Hindlimb muscle (tissue), 1 donor: ENCODE measurements around the gene P2RY11. TPM values are rescaled to one million over a fixed set of nuclear protein-coding genes. Genes with fewer than 3 reads are reported as not detected.

Experiments
- DNase-seq: peaks from one replicate; pipeline ENCODE4 v3.0.0-alpha.2; 2013
- polyA plus RNA-seq: library from polyadenylated mRNA; unstranded; fragments of 120-200 nt; gene quantifications from one replicate; pipeline ENCODE4 v1.2.1, GENCODE V29; 2013; ENCODE audit not compliant: insufficient read length

P2RY11 gene
- polyA plus RNA-seq, 1 donor = 11.7 TPM

DNA sequence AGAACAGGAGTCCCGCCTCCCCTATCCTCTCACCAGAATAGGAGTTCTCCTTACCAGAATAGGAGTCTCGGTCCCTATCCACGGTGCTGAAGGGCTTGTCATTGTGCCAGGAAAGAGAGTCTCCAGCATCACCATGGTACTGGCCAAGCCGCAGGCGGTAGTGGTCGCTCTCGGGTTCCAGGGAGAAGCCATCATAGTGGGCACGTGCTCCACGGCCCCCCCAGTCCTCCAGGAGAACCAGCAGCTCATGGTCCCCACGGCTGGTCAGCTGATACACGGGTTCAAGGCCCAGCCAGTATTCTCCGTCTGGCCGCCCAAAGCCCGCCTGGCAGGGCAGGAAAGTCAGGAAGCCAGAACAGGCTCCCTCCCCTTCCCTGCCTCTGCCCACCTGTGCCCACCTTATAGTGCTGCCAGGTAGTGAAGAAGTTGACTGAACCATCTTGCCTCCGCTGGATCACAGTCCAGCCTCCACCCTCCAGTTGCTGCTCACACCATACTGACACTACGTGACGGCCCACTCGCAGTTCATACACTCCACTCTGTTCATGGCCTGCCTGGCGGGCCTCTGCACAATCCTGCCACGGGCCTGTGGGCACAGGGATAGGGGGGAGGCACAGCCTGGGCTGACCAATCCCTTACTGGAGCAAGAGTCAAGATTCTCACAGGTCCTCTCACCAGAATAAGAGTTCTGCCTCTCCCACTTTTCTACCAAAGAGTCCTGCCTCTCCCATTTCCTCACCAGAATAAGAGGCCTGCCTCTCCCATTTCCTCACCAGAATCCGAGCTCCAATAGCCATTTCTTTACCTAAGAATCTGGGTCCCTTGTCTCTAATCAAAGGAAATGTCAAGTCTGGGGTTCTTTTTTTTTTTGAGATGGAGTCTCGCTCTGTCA, 18.0 kb upstream of the P2RY11 start:
- no peak for DNase-seq

DNA sequence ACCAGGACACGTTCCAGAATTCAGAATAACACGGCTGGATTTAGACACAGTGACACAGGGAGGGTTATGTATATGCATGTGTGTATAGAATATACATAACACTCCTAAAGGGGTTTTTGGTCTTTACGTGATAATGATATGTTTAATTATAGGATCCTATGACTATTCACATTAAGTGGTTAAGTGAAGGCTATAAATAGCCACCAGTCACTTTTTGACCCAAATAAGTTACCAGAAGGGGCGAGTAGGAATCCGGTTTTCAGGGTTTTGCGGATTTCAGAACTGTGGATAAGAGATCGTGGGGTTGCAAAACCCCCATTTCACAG, 15.9 kb upstream of the P2RY11 start:
- DNase-seq = no peak

DNA sequence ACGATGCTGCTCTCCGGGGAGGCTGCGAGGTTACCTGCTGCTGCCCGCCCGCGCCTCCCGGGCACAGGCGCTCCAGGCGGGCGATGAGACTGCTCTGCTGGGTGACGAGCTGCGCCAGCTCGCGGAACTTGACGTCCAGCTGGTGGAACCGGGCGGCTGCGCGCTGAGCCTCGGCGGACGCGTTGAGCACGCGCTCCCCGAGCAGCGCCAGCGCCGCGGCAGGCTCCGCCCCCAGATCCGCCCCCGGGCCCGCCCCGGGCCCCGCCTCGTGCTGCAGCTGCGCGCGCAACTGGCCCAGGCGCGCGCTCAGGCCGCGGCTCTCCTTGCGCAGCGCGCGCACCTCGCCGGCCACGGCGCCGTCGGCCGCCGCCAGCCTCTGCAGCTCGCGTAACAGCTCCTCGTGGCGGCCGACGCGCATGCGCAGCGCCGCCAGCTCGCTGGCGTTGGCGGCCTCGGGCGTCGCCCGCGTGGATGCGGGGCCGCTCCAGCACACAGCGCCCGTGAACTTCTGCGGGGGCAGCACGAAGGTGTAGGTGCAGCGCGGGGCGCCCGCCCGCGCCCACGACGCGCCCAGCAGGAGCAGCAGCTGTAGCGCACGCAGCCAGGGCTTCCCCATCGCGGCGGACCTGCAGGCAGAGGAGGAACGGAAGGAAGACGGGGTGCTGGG, 15.4 kb upstream of the P2RY11 start:
- peak; percentile 95 for DNase-seq

DNA sequence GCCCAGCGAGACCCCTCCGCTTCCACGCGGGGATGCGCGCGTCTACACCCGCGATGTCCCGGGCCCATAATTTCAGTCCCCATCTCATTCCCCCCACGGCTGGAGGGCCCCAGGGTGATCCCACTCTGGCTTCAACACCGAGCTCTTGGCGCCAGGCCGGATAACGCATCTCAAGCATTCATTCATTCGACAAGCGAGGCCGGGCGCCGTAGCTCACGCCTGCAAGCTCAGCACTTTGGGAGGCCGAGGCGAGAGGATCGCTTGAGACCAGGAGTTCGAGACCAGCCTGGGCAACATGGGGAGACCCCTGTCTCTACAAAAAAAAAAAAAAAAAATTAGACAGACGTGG, 14.9 kb upstream of the P2RY11 start:
- DNase-seq = no peak

DNA sequence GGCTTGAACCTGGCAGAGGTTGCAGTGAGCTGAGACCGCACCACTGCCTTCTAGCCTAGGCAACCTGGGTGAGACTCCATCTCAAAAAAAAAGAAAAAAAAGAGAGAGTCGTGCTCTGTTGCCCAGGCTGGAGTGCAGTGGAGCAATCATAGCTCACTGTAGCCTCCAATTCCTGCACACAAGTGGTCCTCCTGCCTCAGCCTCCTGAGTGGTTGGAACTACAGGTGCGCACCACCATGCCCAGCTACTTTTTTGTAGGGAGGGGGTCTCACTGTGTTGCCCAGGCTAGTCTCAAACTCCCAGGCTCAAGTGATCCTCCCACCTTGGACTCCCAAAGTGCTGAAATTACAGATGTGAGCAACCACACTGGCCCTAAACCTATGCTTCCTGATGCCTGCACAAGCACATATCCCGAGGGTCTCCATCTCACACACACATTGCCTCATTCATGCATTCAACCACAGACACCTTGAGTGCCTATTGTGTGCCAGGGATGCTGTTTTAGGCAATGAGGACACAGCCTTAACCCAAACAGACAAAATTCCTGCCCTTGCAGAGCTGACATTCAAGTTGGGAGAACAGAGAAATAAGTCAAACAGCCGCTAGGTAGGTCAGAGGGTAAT, 11.2 kb upstream of the P2RY11 start:
- no peak for DNase-seq

DNA sequence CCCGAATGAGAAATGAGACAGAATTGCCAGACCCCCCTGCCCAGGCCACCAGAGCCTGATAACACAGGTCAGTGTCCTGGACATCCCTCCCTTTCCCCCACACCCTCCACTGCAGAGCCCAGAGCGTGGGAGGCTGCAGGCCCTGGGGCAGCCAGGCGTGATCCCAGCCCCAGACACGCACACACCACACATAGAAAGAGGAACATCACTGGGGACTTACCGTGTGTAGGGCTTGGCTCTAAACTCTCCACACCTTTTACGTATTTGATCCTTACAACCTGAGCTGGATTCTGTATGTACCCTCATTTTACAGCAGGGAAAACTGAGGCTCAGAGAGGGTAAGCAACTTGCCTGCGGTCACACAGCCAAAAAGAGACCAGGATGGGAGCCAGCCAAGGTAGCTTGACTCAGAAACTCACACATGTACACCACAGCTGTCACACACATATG, 8.7 kb upstream of the P2RY11 start:
- no peak for DNase-seq

DNA sequence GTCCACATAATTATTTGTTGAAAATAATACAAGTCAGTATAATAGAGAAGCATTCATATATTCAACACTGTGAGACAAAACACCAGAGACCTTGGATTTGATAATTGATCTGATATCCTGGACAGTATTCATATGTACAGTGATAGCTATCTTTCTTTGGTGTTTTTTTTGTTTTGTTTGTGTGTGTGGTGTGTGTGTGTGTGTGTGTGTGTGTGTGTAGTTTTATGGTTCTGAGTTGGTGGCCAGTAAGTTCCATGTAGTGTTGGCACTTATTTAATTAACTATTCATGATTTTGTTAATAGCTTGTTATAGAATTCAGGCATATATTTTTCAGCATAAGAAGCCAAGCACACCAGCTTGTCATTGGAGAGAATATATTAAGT, 7.4 kb upstream of the P2RY11 start:
- DNase-seq = no peak

DNA sequence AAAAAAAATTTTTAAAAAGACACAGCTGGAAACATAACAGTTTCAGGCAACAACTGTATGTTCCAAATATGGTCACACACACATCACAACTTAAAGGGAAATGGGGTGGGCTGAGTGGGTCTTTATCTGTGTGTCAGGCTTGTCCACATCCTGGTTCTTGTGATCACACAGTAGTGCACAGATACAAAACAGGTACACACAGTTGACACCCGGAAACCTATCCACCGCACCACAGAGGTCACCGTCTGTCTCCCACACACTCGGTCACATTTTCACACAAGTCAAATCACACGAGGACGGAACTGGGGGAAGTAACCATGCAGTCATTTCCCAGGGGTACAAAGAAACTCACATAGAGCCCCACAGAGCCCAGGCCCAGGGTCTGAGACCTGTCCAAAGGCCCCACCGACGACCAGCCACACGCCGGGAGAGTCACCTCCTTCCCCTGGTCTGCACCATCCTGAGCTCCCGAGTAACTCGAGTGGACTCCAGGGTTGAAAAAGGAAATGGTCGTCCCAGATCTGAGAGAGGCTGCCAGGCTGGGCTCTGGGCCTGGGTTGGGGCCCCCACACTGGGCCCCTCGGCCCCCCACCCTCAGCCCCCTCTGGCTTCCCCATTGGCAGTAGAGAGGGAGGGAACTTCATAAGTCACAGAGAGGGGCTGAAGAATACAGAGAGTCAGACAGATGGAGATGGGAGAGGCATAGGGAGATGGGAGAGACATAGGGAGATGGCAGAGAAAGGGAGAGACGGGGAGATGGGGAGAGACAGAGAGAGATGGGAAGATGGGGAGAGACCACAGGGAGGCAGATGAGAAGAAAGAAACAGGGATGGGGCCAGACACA, 6.6 kb upstream of the P2RY11 start:
- DNase-seq = no peak

DNA sequence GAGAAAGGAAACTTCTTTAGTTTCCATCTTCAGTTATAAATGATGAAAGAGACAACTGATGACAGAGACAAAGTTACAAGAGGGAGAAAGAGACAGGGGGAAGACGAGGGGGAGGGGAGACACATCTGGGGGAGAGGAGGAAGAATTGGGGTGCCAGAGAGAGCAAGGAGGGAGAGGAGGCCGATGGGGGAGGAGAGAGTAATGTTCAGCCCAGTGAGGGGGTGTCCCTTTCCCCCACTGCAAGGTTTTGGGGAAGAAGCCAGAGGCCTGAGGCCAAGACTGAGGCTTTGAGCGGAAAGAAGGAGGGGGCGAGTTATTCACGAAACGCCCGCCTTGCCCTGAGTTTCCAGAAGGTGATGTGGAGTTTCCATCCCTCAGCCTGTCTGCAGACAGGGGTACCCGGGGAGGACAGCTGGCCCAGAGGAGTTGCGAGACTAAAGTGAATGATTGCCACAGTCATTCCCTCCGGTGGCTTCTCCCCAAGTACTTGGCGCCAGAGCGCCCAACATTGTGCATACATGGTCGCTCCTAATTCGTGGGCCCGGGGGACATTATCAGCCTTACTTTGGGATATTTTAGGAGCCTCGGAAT, 5.9 kb upstream of the P2RY11 start:
- peak; percentile 85 for DNase-seq

DNA sequence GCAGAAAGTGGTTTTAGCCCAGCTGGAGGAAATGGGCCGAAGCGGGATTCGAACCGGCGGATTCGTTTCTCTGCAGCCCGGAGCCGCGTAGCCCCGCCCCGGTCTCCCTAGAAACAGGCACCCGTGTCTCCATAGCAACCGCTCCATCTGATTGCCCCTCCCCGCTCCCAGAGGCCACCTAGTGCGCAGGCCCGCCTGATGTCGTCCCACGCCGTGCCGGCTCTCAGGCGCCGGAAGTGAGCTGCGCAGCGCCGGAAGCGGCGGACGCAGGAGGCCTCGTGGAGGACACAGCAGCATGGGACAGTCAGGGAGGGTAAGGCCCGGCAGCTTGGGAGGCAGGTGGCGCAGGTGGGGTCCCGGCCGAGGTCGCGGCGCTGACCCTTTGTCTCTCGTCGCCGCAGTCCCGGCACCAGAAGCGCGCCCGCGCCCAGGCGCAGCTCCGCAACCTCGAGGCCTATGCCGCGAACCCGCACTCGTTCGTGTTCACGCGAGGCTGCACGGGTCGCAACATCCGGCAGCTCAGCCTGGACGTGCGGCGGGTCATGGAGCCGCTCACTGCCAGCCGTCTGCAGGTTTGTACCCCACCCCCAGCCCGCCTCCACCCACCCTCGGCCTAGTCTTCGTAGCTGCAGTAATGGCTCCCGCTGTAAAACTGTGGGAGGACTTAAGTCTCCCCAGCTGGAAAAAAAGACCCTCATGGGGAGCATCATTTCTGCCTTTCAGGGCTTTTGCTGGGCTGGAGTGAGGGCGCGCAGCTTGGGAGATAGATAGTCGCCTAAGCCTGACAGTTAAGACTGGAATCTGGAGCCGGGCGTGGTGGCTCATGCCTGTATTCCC, 5.2 kb upstream of the P2RY11 start, which contains the start of gene PPAN:
Gene PPAN (plus strand): TSS at position 263 of the 837 bp plus-strand sequence. CDS start 33 bp downstream, at position 296.
- DNase-seq = peak; percentile 98

DNA sequence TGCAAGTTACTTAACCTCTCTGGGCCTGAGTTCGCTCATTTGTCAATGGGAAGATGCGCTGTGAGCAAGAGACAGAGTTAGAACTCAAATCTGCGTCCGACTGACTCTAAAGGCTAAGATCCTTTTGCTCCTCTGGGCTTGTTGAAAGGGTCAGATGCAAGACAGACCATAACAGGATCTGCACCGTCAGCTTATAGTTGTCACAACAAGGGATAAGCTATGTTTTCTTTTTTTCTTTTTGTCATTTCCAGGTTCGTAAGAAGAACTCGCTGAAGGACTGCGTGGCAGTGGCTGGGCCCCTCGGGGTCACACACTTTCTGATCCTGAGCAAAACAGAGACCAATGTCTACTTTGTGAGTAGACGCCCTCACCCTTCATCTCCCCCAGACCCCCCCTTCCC, 4.2 kb upstream of the P2RY11 start:
- no peak for DNase-seq

DNA sequence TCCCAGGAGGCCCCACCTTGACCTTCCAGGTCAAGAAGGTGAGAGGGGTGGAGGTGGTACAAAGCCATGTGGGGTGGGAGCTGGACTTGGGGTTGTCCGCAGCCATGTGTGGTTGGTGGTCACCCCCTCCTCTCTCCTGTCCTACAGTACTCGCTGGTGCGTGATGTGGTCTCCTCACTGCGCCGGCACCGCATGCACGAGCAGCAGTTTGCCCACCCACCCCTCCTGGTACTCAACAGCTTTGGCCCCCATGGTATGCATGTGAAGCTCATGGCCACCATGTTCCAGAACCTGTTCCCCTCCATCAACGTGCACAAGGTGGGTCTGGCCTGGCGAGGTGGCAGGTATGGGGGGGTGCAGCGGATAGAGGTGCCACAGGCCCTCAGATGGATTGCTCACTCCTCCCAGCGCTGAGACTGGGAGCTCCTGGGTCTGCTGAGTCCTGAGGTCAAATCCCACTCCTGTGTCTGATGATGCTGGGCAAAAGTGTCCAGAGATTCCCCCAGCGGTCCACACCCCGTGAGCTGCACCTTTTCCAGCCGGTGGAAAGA, 3.6 kb upstream of the P2RY11 start:
- no peak for DNase-seq

DNA sequence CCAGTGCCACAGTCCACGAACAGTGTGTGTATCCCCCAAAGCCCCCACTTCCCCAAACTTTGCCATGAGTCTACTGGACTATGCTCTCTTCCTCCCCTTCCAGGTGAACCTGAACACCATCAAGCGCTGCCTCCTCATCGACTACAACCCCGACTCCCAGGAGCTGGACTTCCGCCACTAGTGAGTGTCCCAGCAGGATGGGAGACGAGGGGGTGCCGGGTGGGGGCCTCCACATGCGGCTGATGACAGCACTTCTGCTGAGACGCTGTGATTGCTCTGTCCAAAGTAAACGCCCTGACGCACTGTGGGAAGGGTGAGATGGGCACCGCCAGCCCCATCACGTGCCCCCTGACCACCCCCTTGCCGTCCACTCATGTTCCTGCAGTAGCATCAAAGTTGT, 2.0 kb upstream of the P2RY11 start:
- DNase-seq = no peak

DNA sequence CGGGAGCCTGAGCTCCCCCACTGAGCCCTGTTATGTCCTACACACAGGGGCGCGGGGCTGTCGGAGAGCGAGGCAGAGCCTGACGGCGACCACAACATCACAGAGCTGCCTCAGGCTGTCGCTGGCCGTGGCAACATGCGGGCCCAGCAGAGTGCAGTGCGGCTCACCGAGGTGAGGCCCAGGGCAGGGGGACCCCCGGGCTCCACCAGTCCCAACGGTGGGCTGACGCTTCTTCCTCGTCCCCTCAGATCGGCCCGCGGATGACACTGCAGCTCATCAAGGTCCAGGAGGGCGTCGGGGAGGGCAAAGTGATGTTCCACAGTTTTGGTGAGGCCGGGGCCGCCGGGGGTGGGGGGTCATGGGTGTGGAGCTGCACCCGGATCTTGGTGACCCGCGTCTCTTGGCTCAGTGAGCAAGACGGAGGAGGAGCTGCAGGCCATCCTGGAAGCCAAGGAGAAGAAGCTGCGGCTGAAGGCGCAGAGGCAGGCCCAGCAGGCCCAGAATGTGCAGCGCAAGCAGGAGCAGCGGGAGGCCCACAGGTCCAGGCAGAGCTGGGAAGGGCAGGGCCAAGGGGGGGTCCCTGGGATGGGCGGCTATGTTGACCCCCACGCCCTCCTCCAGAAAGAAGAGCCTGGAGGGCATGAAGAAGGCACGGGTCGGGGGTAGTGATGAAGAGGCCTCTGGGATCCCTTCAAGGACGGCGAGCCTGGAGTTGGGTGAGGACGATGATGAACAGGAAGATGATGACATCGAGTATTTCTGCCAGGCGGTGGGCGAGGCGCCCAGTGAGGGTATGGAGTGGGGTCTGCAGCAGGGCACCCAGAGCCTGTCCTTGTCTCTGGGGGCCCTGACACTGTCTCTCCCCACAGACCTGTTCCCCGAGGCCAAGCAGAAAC, 1.2 kb upstream of the P2RY11 start:
- no peak for DNase-seq

DNA sequence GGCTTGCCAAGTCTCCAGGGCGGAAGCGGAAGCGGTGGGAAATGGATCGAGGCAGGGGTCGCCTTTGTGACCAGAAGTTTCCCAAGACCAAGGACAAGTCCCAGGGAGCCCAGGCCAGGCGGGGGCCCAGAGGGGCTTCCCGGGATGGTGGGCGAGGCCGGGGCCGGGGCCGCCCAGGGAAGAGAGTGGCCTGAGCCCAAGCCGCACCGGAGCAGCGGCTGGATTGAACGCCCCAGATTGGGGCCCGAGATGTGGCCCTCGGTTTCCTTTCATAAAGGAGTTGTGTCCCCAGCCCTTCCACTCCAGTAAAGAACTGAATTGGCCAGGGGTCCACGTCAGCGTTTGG, 548 bp upstream of the P2RY11 start:
- no peak for DNase-seq

DNA sequence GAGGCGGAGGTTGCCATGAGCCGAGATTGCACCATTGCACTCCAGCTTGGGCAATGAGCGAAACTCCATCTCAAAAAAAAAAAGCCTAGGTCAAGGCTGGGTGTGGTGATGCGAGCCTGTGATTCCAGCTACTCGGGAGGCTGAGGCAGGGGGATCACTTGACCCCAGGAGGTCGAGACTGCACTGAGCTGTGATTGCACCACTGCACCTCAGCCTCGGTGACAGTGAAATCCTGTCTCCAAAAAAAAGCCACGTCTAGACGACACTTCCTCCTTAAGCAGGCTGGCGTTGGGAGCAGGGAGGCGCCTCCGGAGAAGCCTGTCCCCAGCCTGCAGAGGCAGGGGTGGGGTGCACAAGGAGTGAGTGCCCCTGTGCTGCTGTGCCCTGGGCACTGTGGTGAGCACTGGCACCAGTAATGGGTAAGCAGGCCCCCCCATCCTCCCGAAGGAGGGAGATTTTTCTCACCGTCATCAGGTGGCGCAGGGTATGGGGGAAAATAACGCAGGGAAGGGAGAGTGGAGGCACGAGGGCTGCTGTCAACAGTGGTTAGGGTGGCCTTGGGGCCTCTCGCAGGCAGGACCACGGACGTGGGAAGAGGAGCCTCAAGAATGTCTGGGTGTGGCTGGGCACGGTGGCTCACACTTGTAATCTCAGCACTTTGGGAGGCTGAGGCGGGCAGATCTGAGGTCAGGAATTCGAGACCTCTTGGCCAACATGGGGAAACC, 706 bp downstream of the P2RY11 start:
- DNase-seq = no peak

DNA sequence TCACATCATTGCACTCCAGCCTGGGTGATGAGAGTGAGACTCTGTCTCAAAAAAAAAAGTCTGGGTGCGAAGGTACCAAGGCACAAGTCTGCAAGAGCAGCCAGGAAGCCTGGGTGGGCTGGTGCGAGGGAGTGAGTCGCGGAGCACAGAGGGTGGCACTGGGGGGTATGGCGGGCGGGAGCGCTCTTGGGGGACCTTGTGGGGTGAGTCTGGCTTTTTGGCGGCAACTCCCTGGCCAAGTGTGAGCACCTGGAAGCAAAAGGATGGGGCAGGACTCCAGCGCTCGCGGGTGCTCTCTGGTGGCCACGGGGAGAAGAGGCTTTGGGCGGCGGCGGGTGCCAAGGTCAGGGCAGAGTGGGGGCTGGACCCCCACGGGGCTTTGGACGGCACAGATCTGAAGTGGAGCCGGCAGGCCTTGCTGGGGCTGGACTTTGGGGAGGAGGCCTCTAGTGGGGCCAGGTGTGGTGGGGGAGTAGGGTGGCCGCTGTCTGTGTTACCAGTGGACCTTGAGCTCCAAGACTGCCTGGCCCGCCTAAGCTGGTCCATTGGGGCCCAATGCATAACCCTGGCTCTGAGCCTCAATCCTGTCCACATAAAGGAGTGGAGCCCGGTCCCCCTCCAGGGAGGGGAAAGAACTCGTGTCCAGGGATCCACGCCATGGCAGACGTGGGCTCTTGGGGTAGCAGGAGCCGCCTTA, 1.6 kb downstream of the P2RY11 start:
- DNase-seq = no peak

DNA sequence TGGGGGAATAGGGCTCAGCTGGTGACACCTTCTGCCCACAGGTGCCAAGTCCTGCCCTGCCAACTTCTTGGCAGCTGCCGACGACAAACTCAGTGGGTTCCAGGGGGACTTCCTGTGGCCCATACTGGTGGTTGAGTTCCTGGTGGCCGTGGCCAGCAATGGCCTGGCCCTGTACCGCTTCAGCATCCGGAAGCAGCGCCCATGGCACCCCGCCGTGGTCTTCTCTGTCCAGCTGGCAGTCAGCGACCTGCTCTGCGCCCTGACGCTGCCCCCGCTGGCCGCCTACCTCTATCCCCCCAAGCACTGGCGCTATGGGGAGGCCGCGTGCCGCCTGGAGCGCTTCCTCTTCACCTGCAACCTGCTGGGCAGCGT, 2.1 kb downstream of the P2RY11 start:
- DNase-seq = no peak
